Activated CD4-positive, alpha-beta memory T cell treated with anti-CD3 and anti-CD28 coated beads, Interleukin-2, amount 10 ng/mL, durations not matched to agents 7 days and 5 days (primary cell): ENCODE measurements around the gene SYT12. TPM values are rescaled to one million over a fixed set of nuclear protein-coding genes. Genes with fewer than 3 reads are reported as not detected.

Experiments used
- CTCF ChIA-PET: fragments of 350-600 bp; sonication (Branson Sonifier 250); formaldehyde crosslinking; loops from one replicate; lab custom pipeline; 2021; ENCODE audit warnings: antibody characterized with exemption, inconsistent platforms; lab: Charles Lee
- POLR2A ChIA-PET: fragments of 350-600 bp; sonication (Branson Sonifier 250); formaldehyde crosslinking; loops from one replicate; lab custom pipeline; 2021; ENCODE audit warnings: antibody characterized with exemption; lab: Charles Lee
- DNase-seq: peaks from one replicate; pipeline ENCODE4 v3.0.0-alpha.2; 2020
- H3K27ac Mint-ChIP-seq: one replicate; pipeline ENCODE4 v1.8.0; 2021; ENCODE audit warnings: mild to moderate bottlenecking, mixed read lengths
- H3K27me3 Mint-ChIP-seq: one replicate; pipeline ENCODE4 v1.8.0; 2021; ENCODE audit warnings: mixed read lengths
- H3K36me3 Mint-ChIP-seq: one replicate; pipeline ENCODE4 v1.8.0; 2021; ENCODE audit warnings: low read depth, mixed read lengths
- H3K4me1 Mint-ChIP-seq: one replicate; pipeline ENCODE4 v1.8.0; 2021; ENCODE audit warnings: mixed read lengths
- H3K4me3 Mint-ChIP-seq: one replicate; pipeline ENCODE4 v1.8.0; 2021; ENCODE audit warnings: mild to moderate bottlenecking, mixed read lengths
- H3K9me3 Mint-ChIP-seq: one replicate; pipeline ENCODE4 v1.8.0; 2021; ENCODE audit warnings: mixed read lengths
- total RNA-seq, 2 experiments: library from RNA; stranded (reverse); gene quantifications; one replicate each; pipeline ENCODE4 v1.2.3, GENCODE V29; 2021

SYT12 gene
- total RNA-seq, 2 experiments from 2014 or later = not detected

DNA sequence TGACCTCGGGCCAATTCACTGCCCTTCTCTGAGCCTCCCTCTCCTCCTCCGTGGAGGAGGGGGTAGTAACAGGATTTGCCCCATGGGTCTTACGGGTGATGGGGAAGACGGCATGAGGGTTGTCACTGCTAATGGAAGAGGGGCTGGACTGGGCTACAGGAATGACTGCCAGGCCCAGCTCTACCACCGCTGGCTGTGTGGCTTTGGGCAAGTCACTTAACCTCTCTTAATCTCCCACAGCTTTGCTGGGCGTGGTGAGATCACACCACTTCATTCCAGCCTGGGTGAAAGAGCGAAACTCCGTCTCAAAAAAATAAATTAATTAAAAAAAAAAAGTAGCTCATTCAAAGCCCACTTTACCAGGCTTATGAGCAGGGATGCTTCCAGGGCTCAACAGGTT is 2.8 kb downstream of the SYT12 start:
- POLR2A ChIA-PET = no interaction called here
- no peak overlapping the region for H3K27ac Mint-ChIP-seq
- CTCF ChIA-PET = interaction anchor here (1.0 kb wide), 1 partner anchor 236 kb away, joined by 4 read pairs; no protein-coding TSS in a partner anchor
- no peaks in the 10 kb centered on the region for H3K36me3 Mint-ChIP-seq
- peaks cover 58% of the 10 kb centered on the region for H3K27me3 Mint-ChIP-seq
- H3K4me1 Mint-ChIP-seq = peaks cover 25% of the 10 kb centered on the region
- H3K9me3 Mint-ChIP-seq = no peaks in the 10 kb centered on the region
- DNase-seq = no peak
- no peak overlapping the region for H3K4me3 Mint-ChIP-seq

DNA sequence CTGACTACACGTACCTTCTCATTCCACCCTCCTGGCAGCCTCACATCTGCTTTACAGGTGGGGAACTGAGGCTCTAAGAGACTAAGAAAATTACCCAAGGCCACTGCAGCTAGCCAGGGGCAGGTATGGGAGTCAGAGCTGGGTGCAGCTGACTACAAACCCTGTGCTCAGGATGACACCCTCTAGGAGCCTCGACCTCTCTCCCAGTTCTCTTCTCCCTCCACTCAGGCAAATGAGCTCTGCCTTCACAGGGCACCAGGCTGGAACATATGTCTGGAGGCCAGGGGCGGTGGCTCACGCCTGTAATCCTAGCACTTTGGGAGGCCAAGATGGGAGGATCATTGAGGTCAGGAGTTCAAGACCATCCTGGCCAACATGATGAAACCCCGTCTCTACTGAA is 4.0 kb downstream of the SYT12 start:
- Mint-ChIP-seq H3K27ac (no peak overlapping the region), H3K9me3 (no peaks in the 10 kb centered on the region), H3K4me1 (peaks cover 24% of the 10 kb centered on the region), H3K4me3 (no peak overlapping the region), H3K27me3 (peaks cover 59% of the 10 kb centered on the region), H3K36me3 (no peaks in the 10 kb centered on the region)
- ChIA-PET POLR2A (no interaction called here), CTCF (interaction anchor here (0.9 kb wide), 1 partner anchor 46 kb away, joined by 3 read pairs; no protein-coding TSS in a partner anchor)
- no peak for DNase-seq

DNA sequence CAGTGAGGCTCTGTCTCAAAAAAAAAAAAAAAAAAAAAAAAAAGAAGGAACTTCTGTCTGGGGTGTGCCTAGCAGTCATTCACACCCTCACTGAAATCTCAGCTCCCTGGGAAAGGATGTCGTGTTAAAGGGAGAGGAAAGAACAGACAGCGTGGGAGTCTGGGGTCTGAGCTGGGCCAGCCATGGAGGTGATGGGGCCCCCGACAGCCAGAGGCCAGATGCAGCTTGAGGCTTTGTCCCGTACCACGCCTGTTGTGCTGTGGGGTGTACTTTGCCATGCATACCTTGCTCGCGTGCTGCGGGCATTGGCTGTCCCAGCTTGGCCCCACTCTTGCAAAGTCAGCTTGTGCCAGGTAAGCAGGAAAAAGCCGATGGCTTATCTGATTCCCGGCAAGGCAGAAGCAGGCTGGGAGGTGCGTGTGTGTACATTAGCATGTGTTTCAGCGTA is 4.6 kb downstream of the SYT12 start:
- H3K4me1 Mint-ChIP-seq = peaks cover 21% of the 10 kb centered on the region
- no peak overlapping the region for H3K27ac Mint-ChIP-seq
- no peak overlapping the region for H3K4me3 Mint-ChIP-seq
- H3K27me3 Mint-ChIP-seq = peaks cover 55% of the 10 kb centered on the region
- no peaks in the 10 kb centered on the region for H3K9me3 Mint-ChIP-seq
- no peak for DNase-seq
- CTCF ChIA-PET = no interaction called here
- POLR2A ChIA-PET = no interaction called here
- H3K36me3 Mint-ChIP-seq = no peaks in the 10 kb centered on the region

DNA sequence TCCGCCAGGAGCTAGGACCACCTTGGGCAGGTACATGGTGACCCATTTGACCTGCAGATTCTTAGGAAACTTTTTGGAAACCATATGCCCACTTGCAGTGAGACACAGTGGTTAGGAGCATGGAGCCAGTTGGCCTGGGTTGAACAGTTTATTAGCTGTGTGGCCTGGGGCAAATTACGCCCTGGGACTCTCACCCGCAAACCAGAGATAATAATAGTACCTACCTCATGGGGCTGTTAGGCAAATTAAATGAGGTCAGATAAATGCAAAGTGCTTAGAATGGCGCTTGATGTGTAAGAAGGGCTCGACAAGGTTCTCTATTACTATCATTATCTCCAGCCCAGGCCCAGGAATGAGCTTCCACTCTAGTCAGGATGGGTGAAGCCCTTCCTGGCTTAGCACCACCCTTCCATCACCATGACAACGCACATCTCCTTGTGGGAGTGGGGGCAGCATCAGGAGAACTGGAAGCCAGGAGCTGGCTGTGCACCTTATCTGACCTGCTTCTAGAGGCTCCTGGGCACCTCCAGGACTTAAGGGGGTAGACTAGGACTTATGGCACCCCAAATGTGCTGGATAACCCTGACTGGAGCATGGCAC is 5.1 kb downstream of the SYT12 start:
- POLR2A ChIA-PET = no interaction called here
- Mint-ChIP-seq H3K4me1 (peaks cover 19% of the 10 kb centered on the region), H3K36me3 (no peaks in the 10 kb centered on the region), H3K27ac (no peak overlapping the region), H3K9me3 (no peaks in the 10 kb centered on the region), H3K27me3 (peaks cover 51% of the 10 kb centered on the region), H3K4me3 (no peak overlapping the region)
- CTCF ChIA-PET = no interaction called here
- no peak for DNase-seq

DNA sequence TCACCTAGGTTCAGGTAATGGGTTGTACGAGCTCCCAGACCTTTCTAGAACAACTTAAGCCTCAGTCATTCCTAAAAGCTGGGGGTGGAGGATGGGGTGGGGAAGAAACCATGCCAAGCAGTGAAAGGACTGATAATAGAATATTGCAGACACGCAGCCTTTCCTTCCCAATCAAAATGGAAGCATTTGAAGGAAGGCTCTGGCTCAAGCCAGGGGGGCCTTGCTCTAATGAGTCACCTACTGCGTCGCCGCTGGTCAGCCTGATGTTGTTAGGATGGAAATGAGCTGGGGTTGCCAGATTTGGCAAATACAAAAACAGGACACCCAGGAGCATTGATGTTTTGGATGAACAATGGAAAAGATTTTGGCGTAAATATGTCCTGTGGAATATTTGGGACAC is 6.2 kb downstream of the SYT12 start:
- POLR2A ChIA-PET = no interaction called here
- CTCF ChIA-PET = no interaction called here
- H3K9me3 Mint-ChIP-seq = no peaks in the 10 kb centered on the region
- no peak overlapping the region for H3K27ac Mint-ChIP-seq
- no peaks in the 10 kb centered on the region for H3K36me3 Mint-ChIP-seq
- DNase-seq = no peak
- peaks cover 13% of the 10 kb centered on the region for H3K4me1 Mint-ChIP-seq
- H3K4me3 Mint-ChIP-seq = no peak overlapping the region
- peaks cover 54% of the 10 kb centered on the region for H3K27me3 Mint-ChIP-seq

DNA sequence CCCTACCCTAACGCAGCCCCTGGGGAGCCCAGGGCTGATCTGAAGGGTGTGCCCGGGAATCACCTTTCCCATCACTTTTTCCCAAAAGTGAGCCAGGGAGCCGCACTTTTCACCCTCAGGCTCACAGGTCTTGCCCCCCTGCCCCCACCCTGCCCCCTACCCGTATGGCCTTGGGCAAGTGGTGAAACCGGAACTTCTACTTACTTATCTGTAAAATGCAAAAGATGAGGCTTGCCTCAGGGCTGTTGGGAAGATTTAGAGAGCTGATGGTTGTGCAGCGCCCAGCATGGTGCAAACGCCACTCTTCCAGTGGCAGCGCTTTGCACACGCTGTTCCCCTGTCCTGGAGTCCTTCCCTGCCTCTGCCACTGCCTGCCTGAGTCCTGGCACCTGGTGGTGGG is 8.0 kb downstream of the SYT12 start:
- ChIA-PET CTCF (no interaction called here), POLR2A (no interaction called here)
- DNase-seq = no peak
- no peak overlapping the region for H3K4me3 Mint-ChIP-seq
- H3K27me3 Mint-ChIP-seq = peaks cover 39% of the 10 kb centered on the region
- H3K4me1 Mint-ChIP-seq = no peaks in the 10 kb centered on the region
- H3K36me3 Mint-ChIP-seq = no peaks in the 10 kb centered on the region
- H3K9me3 Mint-ChIP-seq = no peaks in the 10 kb centered on the region
- H3K27ac Mint-ChIP-seq = no peak overlapping the region

DNA sequence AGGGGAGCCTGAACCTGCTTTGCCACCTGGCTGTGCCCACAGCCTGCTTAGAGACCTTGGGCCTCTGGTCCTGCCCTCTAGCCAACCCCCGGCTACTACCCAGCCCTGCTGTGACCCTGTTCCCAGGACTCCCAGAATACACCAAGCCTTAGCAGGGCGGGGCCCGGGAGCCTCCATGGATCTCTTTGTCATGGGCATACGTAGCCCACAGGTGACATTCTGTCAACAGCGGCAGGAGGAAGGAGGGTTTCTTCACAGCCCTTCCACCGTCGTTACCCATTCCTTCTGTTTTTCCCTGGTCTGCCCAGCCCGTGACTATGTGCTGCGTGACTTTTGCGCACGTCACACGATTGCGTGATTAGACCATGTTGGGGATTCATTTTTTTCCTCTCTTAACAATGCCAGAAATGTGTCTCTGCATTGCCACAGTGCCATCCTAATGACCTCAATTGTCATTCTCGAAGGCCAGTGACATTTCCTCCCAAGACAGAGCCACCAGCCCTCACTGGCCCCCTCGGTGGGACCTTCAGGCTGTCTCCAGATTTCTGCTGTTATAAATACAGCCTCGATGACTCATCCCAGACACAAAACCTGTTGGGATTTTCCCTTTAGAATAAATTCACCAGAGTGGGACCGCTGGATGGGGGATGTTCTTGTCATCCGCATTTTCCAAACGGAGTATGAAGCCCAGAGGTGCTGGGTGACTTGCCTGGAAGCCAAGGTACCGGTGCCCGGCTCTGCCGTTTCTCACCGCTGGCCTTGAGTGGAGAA is 9.0 kb downstream of the SYT12 start:
- Mint-ChIP-seq H3K27ac (no peak overlapping the region), H3K36me3 (no peaks in the 10 kb centered on the region), H3K4me3 (no peak overlapping the region), H3K9me3 (no peaks in the 10 kb centered on the region), H3K27me3 (peaks cover 35% of the 10 kb centered on the region), H3K4me1 (no peaks in the 10 kb centered on the region)
- ChIA-PET CTCF (no interaction called here), POLR2A (no interaction called here)
- no peak for DNase-seq

DNA sequence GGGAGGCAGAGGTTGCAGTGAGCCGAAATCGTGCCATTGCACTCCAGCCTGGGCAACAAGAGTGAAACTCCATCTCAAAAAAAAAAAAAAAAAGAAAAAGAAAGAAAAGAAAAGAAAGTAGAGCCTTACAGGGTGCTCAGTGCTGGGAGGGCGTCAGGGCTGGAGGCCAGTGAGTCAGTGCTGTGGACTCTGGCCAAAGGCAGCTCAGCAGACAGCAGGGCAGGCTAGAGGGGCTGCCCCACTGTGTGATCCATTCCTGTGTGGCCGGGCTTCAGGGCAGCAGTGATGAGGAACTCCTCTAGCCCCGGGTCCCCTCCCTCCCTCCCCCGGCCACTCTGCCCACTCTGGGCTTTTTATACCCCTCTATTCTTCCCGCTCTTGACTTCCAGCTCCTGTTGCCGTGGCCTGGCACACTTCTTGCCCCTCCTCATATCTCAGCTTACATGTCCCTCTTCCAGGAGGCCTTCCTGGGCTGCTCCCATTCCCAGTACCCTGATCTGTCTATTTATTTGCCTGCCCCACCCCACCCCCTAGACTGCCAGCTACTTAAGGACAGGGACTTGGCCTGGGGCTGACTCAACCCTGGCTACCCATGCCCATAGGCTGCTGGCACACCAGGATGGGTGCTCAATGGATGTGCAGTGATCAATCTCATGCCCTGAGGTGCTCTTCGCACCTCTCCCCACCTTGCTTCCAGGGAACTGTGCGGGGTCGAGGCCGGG is 10.1 kb downstream of the SYT12 start:
- DNase-seq = no peak
- Mint-ChIP-seq H3K27ac (no peak overlapping the region), H3K4me3 (no peak overlapping the region), H3K9me3 (no peaks in the 10 kb centered on the region), H3K27me3 (peaks cover 38% of the 10 kb centered on the region), H3K4me1 (no peaks in the 10 kb centered on the region), H3K36me3 (no peaks in the 10 kb centered on the region)
- ChIA-PET CTCF (no interaction called here), POLR2A (no interaction called here)

DNA sequence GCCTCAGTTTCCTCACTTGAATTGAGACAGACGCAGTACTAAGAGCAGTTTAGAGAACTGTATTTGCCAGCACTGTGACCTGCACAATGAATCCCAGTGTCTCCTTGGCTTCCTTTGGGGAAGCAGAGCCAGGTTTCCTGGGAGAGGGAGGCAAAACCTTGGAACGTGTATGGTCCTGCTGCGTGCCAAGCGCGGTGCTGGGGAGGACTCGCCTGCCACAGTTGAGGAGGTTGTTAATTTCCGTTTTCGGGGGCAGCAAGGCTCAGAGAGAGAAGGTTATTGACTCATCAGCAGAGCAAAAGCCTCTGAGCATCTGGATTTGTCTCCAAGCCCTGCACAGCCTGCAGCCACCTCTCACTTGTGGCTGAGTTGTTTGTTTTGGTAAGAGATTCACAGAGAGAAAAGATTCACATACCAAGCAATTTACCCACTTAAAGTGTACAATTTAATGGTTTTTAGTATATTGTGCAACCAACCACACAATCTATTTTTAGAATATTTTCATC is 10.8 kb downstream of the SYT12 start:
- peaks cover 37% of the 10 kb centered on the region for H3K27me3 Mint-ChIP-seq
- H3K9me3 Mint-ChIP-seq = no peaks in the 10 kb centered on the region
- no peak overlapping the region for H3K27ac Mint-ChIP-seq
- CTCF ChIA-PET = no interaction called here
- no peaks in the 10 kb centered on the region for H3K36me3 Mint-ChIP-seq
- H3K4me3 Mint-ChIP-seq = no peak overlapping the region
- DNase-seq = no peak
- POLR2A ChIA-PET = no interaction called here
- no peaks in the 10 kb centered on the region for H3K4me1 Mint-ChIP-seq

DNA sequence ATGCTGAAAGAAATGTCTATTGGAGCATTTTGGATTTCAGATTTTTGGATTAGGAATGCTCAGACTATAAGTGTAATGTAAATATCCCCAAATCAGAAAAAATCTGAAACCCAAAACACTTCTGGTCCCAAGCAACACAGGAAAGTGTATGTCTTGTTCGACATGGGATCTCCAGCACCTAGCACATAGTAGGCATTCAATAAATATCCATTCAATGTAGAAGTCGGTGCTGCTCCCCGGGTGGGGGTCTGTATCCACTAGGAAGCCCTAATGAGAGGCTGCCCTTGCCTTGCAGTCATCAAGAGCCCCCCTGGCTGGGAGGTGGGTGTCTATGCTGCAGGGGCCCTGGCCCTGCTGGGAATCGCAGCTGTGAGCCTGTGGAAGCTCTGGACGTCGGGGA is 11.4 kb downstream of the SYT12 start:
- Mint-ChIP-seq H3K27ac (no peak overlapping the region), H3K9me3 (no peaks in the 10 kb centered on the region), H3K4me1 (no peaks in the 10 kb centered on the region), H3K36me3 (no peaks in the 10 kb centered on the region), H3K4me3 (no peak overlapping the region), H3K27me3 (peaks cover 31% of the 10 kb centered on the region)
- ChIA-PET CTCF (no interaction called here), POLR2A (no interaction called here)
- no peak for DNase-seq

DNA sequence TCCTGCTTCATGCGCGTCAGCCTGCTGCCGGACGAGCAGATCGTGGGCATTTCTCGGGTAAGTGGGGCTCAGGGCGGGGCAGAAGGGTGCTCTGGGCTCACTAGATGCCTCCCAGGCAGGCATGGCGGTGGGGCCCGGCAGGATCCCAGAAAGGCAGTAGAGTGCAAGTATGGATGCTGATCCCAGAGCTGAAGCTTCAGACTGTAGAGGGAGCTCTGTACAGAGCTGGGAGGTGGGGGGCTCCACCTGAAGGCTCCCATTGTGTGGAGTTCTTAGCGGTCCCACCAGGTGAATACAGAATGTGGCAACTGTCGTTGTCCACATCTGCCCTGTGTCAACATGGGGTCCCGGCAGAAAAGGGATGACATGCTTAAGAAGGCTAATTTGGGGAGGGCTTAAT is 17.2 kb downstream of the SYT12 start:
- H3K4me1 Mint-ChIP-seq = no peaks in the 10 kb centered on the region
- ChIA-PET POLR2A (no interaction called here), CTCF (no interaction called here)

DNA sequence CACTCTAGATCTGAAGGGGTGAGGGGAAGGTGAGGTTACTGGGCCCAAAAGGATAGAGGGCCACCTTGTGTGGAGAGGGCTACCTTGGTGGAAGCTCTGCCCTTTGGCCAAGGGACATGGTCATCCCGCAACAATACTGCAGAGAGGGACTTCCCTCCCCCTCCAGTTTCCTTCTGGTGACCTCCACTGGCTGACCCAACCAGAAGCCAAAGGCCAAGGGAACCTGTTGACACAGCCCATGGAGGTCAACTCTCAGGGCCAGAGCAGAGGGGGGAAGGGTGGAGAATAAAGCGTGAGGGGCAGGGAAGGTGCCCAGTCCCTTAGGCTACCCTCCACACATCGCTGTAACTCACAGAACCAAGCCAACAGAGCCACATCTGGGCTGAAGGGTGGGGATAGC is 18.7 kb downstream of the SYT12 start:
- Mint-ChIP-seq H3K4me1 (no peaks in the 10 kb centered on the region), H3K27ac (no peak overlapping the region), H3K9me3 (no peaks in the 10 kb centered on the region), H3K4me3 (no peak overlapping the region), H3K27me3 (peaks cover 15% of the 10 kb centered on the region), H3K36me3 (no peaks in the 10 kb centered on the region)
- ChIA-PET CTCF (no interaction called here), POLR2A (interaction anchor here (0.7 kb wide), 1 partner anchor 13 kb away, joined by 3 read pairs; no protein-coding TSS in a partner anchor)
- DNase-seq = no peak

More for the DNA sequence above, 17.2 kb downstream of the SYT12 start:
- Mint-ChIP-seq H3K36me3 (no peaks in the 10 kb centered on the region), H3K4me3 (no peak overlapping the region), H3K9me3 (no peaks in the 10 kb centered on the region), H3K27ac (no peak overlapping the region), H3K27me3 (peaks cover 14% of the 10 kb centered on the region)
- DNase-seq = no peak
